H1 (cell line): ENCODE results near the gene DAW1. TPM values are rescaled to one million over a fixed set of nuclear protein-coding genes. Genes with fewer than 3 reads are reported as not detected.

Experiments used
- EP300 ChIP-seq, 2 experiments: IDR thresholded peaks; 1 replicate in 1 of 2; 2 replicates in 1 of 2; pipeline ENCODE4 v1.6.1; 2011 to 2012; ENCODE audit warnings: low read depth in 2 of 2, low read length in 2 of 2, mild to moderate bottlenecking in 2 of 2, borderline replicate concordance in 1 of 2, inconsistent platforms in 1 of 2, moderate library complexity in 1 of 2
- EZH2 ChIP-seq: fragments of 200-600 bp; sonication (generic); IDR thresholded peaks from 2 replicates; pipeline ENCODE4 v1.7.1; 2012; ENCODE audit warnings: low read depth, mild to moderate bottlenecking, moderate library complexity, low read length, inconsistent platforms; ENCODE audit not compliant: severe bottlenecking
- POLR2A ChIP-seq, 2 experiments: IDR thresholded peaks; 1 replicate in 1 of 2; 2 replicates in 1 of 2; pipeline ENCODE4 v1.6.1; 2011; ENCODE audit warnings: low read depth in 2 of 2, low read length in 2 of 2, mild to moderate bottlenecking in 2 of 2; ENCODE audit errors: control extremely low read depth in 1 of 2
- SIX5 ChIP-seq: IDR thresholded peaks from 2 replicates; pipeline ENCODE4 v1.6.1; 2011; ENCODE audit warnings: mild to moderate bottlenecking, low read depth, low read length
- YY1 ChIP-seq: IDR thresholded peaks from 2 replicates; pipeline ENCODE4 v1.6.1; 2011; ENCODE audit warnings: low read depth, mild to moderate bottlenecking, low read length
- polyA plus RNA-seq, 7 experiments: library from polyadenylated mRNA; depleted of rRNA in 3 of 7; stranded (reverse) in 5 of 7; unstranded in 2 of 7; fragments of >200 nt in 5 of 7; fragments of 200-250 nt in 2 of 7; gene quantifications; 1 replicate in 5 of 7; 2 replicates in 1 of 7; 4 replicates in 1 of 7; pipeline versions ENCODE4 v1.2.1 to v1.2.3, GENCODE V29; 2011 to 2013; ENCODE audit warnings: missing spikeins in 2 of 7, mixed read lengths in 2 of 7
- total RNA-seq: library from RNA; stranded (reverse); fragmentation: NEBNext Ultra II Directional; extraction: Animal tissue kit (Norgen Biotek cat#: 25700); gene quantifications from 2 replicates; pipeline ENCODE4 v1.2.1, GENCODE V29; 2021
- TF ChIP-seq, protein P1 (sequence below): IDR thresholded peaks from 2 replicates; pipeline ENCODE4 v1.6.1; 2012; ENCODE audit warnings: inconsistent platforms

Gene DAW1
- total and polyA plus RNA-seq, 2 of the 8 experiments (the other 6 are each of a cell fraction or from before 2014, with no cell fraction given) = 0.44 to 1.4 TPM

DNA sequence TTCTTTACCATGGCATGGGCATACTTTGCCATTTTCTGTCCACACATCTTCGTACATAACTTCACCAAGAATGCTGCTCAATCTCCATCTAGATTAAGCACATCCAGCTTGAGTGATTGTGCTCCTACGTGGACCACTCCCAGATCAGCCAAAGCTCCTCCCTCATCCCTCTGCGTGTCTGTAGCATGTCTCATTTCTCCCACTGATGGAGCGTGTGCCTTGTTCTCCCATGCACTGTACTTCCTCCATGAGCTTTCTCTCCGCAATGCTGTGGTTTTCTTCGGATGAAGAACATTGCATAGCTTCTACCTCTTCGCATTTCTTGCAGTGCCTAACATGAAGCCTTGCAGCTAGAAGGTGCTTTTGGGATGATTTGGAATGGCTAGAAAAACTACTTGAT is 44.3 kb upstream of the DAW1 start (continued):
- TF ChIP-seq, protein P1, sequence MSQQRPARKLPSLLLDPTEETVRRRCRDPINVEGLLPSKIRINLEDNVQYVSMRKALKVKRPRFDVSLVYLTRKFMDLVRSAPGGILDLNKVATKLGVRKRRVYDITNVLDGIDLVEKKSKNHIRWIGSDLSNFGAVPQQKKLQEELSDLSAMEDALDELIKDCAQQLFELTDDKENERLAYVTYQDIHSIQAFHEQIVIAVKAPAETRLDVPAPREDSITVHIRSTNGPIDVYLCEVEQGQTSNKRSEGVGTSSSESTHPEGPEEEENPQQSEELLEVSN = no peak
- TF ChIP-seq POLR2A (IDR thresholded peaks at IDR 0.05; ENCODE audit: control extremely low read depth in 1 of 2, low read depth in 2 of 2, low read length in 2 of 2) = no peak
- no peak for TF ChIP-seq SIX5
- TF ChIP-seq YY1 = no peak
- no peak for TF ChIP-seq EZH2
- no peak for TF ChIP-seq EP300 (IDR thresholded peaks at IDR 0.05; ENCODE audit: borderline replicate concordance in 1 of 2, low read depth in 2 of 2, low read length in 2 of 2)
